Thyroid gland (tissue), 4 donors: Measurements from ENCODE around the gene PLB1.

Experiments used
- POLR2A ChIP-seq, 2 donors: fragments of 450-650 bp; IDR thresholded peaks; one replicate each; pipeline ENCODE4 v1.6.1; 2017; ENCODE audit warnings: antibody characterized with exemption in 2 of 2, mild to moderate bottlenecking in 2 of 2, moderate library complexity in 1 of 2
- TF ChIP-seq, protein P1 (sequence below), 6 experiments: fragments of 200-600 bp in 3 of 6; fragments of 450-650 bp in 3 of 6; sonication (generic) in 3 of 6; IDR thresholded peaks; one replicate each; pipeline ENCODE4 v1.5.1; 2016 to 2019; ENCODE audit warnings: antibody characterized with exemption in 6 of 6, mild to moderate bottlenecking in 2 of 6, inconsistent platforms in 1 of 6, moderate library complexity in 1 of 6

DNA sequence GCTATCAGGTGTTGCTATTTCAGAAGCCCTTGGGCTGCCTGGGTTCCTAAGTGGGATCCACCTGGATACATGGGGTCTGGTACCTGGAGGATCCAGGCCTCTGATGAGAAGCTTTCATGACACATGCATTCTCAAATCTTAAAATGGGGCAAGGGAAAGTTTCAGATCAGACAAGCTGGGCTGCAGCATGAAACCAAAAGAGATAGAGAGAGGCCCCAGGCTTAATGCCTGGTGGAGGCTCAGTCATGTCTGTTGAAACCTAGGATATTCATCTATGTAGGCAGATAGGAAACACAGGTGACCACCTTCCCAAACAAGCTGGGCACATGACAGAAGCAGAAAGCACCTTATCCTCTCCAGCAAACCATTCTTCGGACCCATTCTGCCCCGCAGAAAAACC is 18.8 kb upstream of the PLB1 start:
- TF ChIP-seq, protein P1, sequence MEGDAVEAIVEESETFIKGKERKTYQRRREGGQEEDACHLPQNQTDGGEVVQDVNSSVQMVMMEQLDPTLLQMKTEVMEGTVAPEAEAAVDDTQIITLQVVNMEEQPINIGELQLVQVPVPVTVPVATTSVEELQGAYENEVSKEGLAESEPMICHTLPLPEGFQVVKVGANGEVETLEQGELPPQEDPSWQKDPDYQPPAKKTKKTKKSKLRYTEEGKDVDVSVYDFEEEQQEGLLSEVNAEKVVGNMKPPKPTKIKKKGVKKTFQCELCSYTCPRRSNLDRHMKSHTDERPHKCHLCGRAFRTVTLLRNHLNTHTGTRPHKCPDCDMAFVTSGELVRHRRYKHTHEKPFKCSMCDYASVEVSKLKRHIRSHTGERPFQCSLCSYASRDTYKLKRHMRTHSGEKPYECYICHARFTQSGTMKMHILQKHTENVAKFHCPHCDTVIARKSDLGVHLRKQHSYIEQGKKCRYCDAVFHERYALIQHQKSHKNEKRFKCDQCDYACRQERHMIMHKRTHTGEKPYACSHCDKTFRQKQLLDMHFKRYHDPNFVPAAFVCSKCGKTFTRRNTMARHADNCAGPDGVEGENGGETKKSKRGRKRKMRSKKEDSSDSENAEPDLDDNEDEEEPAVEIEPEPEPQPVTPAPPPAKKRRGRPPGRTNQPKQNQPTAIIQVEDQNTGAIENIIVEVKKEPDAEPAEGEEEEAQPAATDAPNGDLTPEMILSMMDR (IDR thresholded peaks at IDR 0.05): no peak
- no peak for TF ChIP-seq POLR2A (IDR thresholded peaks at IDR 0.05)
